ENCODE data around the gene ATR.
"Not testable (repeated sequence)": the region's sequence is repeated elsewhere in the genome, so short reads cannot be mapped to it uniquely, and the experiment has no call there.

Gene ATR

DNA sequence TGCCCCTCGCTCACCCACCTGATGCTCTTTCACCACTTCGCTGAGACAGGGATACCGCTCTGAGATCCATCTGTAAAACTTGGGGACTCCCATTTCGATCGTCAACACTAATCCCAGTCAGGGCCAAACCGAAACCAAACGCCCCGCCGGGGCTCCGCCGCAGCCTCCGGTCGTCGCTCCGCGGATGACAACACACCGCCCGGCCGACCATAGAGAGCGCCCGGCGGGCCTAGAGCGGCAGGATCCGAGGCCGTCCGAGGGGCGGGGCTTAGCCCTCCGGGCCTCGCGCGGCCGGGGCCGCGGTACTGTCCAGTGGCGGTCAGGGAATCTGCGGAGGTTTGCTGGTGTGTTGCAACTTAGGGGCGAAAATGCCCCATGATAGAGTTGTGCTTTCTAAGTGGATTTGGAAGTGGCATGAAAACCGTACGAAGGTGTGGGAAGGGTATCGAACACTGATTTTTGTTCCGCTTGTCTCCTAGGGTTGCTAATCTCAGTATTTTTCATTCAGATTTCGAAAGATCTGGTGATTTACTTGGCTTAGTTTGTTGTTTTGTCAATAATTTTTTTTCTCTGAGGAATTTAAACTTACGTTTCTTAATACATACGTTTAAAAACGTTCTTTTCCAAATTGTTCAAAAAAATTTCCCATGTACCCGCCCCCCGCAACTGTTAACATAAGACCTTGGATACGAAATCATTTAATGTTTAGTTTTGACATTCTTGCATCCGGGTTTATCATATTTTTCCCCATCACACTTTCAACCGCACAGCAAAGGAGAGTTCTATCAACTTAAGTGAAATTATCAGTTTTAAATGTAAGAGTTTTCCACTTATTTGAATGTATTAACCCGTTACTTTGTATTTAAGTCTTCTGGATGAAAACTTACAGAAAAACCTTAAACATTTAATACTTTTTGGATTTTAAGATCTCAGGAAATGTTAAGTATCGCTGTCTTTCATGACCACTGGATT is 130.4 kb downstream of the ATR start, which contains the start of gene XRN1:
TSS of gene XRN1 (minus strand) at position 186 of the 972 bp plus-strand sequence. CDS start at position 93, 93 bp downstream.
- peak; percentile 82 for DNase-seq (ENCODE audit: low spot score)

DNA sequence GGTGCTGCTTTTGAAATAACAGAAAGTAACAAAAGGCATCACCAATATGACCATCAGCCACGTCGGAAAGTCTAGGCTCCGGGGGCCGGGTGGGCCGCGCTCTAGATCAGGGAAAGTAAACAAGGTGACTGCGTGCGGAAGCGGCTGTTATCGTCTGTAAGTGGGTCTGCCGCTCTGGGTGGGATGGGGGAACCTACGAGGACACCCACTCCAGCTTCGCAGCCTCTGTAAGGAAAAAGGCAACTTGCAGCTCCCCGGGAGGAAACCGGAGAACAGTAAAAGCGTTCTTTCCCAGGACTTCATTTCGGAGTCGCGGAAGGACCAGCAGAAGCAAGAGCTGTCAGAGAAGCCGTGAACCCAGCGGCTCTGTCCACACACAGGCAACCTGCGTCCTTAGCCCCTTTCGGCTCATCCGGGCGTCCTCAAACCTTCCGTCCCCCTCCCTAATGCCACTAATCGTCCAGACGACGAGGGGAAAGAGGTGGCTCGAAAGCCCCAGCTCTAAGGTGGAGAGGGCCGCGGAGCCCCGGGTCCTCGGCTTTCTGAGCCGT is 131.2 kb downstream of the ATR start:
- DNase-seq (ENCODE audit: low spot score) = peak; percentile 10

- no peak for DNase-seq (ENCODE audit: low spot score)
Observed at GRCh38 chr3:142445816-142446254, 132.7 kb downstream of the ATR start.

DNA sequence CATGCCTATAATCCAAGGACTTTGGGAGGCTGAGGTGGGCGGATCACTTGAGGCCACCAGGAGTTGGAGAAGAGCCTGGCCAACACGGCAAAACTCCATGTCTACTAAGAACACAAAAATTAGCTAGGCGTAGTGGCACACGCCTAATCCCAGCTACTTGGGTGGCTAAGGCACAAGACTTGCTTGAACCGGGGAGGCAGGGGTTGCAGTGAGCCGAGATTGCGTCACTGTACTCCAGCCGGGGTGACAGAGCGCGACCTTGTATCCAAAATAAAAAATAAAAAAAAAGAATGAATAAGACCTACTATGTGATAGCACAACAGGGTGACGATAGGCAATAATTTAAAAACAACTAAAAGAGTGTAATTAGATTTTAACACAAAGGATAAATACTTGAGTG is 134.2 kb downstream of the ATR start:
- DNase-seq (ENCODE audit: low spot score) = no peak

DNA sequence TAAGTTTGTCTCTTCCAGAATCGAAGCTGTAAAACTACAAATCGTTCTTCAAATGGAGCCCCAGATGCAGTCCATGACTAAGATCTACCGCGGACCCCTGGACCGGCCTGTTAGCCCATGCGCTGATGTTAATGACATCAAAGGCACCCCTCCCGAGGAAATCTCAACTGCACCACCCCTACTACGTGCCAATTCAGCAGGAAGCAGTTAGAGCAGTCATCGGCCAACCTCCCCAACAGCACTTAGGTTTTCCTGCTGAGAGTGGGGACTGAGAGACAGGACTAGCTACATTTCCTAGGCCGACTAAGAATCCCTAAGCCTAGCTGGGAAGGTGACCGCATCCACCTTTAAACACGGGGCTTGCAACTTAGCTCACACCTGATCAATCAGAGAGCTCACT is 135.5 kb downstream of the ATR start:
- DNase-seq (ENCODE audit: low spot score) = not testable (repeated sequence)

DNA sequence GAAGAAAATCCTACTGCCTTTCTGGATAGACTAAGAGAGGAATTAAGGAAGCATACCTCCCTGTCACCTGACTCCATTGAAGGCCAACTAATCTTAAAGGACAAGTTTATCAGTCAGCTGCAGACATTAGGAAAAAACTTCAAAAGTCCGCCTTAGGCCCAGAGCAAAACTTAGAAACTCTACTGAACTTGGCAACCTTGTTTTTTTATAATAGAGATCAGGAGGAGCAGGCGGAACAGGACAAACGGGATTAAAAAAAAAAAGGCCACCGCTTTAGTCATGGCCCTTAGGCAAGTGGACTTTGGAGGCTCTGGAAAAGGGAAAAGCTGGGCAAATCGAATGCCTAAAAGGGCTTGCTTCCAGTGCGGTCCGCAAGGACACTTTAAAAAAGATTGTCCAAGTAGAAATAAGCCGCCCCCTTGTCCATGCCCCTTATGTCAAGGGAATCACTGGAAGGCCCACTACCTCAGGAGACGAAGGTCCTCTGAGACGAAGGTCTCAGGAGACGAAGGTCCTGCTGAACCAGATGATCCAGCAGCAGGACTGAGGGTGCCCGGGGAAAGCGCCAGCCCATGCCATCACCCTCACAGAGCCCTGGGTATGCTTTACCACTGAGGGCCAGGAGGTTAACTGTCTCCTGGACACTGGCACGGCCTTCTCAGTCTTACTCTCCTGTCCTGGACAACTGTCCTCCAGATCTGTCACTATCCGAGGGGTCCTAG is 138.9 kb downstream of the ATR start:
- not testable (repeated sequence) for DNase-seq (ENCODE audit: low spot score)

GRCh38 chr3:142438096-142438495 is 140.4 kb downstream of the ATR start:
- not testable (repeated sequence) for DNase-seq (ENCODE audit: low spot score)

DNA sequence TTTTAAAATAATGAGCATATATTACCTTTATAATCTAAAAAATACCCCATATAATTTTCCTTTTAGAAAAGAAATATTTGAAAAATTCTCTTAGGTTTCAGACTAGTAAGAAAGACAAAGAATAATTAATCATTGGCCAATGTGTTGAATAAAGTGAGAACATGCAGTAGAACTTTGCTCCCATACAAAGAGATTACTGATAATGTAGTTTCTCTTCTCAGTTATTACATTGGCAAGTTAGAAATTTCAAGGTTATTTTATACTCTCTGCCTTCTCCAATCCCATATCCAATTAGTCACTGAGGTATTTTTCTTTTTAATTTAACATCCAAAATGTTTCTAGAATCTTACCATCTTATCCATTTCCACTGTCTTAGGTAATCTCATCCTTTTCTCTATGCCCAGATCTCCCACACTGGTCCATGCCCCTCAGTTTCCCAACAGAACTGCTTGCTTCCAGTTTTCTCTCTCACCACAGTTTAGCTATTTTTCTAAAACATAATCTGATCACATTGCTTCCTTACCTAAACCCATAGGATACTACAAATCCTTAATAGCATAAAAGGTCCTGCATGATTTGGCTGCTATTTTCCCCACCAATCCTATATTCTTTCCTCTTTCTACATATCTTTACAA is 141.5 kb downstream of the ATR start:
- DNase-seq (ENCODE audit: low spot score) = no peak

DNA sequence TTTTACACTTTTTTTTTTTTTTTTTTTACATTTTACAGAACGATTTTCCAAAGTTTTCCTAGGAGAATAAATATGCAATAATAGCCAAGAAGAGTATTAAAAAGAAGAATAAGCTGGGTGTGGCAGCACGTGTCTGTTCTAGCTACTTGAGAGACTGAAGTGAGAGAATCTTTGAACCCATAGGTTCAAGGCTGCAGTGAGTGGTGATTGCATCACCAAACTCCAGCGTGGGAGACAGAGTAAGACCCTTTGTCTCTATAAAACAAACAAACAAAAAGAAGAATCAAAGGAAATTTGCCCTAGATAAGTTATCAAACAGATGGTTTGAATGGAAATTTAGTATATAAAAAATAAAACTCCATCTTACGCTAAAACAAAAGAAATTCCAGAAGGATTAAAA is 144.0 kb downstream of the ATR start:
- DNase-seq (ENCODE audit: low spot score) = no peak

- DNase-seq (ENCODE audit: low spot score) = no peak
Observed at GRCh38 chr3:142433110-142433509, 145.4 kb downstream of the ATR start.

DNA sequence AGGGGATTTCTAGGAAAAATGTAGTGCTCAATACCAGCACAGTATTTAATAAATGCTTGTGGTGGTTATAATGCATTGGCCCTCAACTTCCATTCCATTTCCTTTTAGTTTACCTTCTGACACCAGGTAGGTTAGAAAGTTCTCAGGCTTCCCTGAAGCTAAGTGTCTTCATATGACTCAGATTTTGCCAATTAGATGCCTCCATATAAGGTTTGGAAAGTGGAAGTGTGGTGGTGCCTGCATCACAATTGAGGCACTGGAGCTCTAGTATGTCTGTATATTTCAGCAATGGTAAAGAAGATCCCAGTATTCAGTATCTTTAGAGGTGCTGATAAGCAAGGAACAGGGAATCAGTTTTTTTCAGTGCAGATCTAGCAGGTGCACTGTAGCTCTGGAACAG is 149.0 kb downstream of the ATR start:
- DNase-seq (ENCODE audit: low spot score) = no peak

- DNase-seq (ENCODE audit: low spot score) = no peak
Observed at GRCh38 chr3:142424754-142425153, 153.8 kb downstream of the ATR start.

DNA sequence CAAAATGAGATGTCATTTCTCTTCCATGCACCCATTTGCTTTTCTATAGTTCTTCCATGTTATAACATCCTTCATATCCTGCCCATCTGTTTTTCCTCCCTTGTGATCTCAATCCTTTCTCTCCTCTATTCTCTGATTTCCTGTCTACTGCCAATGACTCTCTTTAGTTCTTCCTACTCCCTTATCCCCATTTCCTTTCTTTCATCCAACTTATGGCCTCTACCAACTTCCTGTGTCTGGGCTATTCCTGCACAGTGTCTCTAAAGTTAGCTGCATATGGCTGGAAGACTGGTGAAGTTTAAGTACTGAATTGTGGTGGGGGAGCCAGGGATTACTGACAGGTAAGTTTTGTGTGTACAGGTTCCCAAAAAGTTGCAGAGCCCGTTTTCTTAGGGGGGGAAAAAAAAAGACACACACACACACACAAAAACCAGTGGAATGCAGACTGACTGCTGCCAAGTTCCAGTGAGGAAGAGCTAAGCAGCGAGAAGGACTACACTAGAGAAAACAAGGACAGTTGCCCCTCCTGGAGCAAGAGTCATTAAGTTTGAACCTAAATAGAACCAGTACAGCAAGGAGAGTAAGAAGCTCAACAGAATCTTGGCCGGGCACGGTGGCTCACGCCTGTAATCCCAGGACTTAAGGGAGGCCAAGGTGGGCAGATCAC is 159.5 kb downstream of the ATR start:
- no peak for DNase-seq (ENCODE audit: low spot score)

- no peak for DNase-seq (ENCODE audit: low spot score)
Observed at GRCh38 chr3:142417302-142417701, 161.2 kb downstream of the ATR start.

DNA sequence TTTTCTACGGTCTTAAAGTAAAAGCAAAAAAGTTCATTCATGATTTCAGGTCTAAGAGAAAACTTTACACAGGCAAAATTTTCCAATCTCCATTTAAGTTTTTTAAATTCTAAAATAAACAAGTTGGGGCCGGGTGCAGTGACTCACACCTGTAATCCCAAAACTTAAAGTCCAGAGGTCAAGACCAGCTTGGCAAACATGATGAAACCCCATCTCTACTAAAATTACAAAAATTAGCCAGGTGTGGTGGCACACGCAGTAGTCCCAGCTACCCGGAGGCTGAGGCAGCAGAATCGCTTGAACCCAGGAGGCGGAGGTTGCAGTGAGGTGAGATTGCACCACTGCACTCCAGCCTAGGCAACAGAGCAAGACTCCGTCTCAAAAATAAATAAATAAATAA is 178.0 kb downstream of the ATR start:
- DNase-seq (ENCODE audit: low spot score) = not testable (repeated sequence)
